ENCODE data around the gene NCDN. TPM values are rescaled to one million over a fixed set of nuclear protein-coding genes. Genes with fewer than 3 reads are reported as not detected.

Gene NCDN
- total and polyA plus RNA-seq, 2 of the 8 experiments (the other 6 are each of a cell fraction or from before 2014, with no cell fraction given): 26.2 to 35.4 TPM

DNA sequence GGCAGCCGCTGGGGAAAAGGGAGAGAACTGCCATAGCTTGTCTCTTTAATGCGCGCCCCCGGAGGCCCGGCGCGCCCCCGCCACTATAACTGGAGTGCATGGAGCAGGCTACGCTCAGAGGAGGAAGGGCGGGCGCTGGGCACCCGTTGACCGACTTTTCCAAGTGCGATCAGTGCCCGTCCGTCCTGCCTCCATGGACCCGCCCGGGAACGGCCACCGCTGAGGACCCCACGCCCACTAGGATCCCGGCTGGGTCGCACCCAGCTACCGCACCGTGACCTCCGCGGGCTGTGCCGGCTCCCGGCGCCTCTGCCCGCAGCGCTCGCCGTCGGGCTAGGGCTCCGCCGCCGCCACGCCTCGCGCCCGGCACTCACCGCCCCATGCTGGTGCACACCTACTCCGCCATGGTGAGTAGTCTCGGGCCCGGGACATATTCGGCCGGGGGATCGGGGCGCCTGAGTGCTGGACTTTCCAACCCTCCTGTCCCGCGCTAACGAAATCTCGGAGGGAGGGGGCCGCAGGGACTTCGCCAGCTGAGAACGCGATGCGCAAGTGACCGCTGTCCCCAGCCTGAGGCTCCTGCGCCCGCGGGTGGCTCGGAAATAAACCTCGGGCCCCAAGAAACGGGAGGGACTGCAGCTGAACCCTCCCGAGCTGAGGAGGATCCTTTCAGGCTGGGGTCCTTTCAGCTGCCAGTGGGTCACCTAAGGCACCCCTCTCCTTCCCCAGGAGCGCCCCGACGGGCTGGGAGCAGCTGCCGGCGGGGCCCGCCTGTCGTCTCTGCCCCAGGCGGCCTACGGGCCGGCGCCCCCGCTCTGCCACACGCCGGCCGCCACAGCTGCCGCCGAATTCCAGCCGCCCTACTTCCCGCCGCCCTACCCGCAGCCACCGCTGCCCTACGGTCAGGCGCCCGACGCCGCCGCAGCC lies 15.9 kb downstream of the NCDN start, which contains the start of gene TFAP2E (continued):
- TF ChIP-seq, protein P1, sequence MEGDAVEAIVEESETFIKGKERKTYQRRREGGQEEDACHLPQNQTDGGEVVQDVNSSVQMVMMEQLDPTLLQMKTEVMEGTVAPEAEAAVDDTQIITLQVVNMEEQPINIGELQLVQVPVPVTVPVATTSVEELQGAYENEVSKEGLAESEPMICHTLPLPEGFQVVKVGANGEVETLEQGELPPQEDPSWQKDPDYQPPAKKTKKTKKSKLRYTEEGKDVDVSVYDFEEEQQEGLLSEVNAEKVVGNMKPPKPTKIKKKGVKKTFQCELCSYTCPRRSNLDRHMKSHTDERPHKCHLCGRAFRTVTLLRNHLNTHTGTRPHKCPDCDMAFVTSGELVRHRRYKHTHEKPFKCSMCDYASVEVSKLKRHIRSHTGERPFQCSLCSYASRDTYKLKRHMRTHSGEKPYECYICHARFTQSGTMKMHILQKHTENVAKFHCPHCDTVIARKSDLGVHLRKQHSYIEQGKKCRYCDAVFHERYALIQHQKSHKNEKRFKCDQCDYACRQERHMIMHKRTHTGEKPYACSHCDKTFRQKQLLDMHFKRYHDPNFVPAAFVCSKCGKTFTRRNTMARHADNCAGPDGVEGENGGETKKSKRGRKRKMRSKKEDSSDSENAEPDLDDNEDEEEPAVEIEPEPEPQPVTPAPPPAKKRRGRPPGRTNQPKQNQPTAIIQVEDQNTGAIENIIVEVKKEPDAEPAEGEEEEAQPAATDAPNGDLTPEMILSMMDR (IDR thresholded peaks at IDR 0.05; ENCODE audit: control extremely low read depth in 1 of 3, insufficient read depth in 1 of 3, low read depth in 1 of 3, low read length in 3 of 3): no peak
- peak; percentile 95 for TF ChIP-seq RNF2 (IDR thresholded peaks at IDR 0.05; ENCODE audit: borderline replicate concordance, low read depth, low read length, missing control alignments, poor library complexity, severe bottlenecking)
- TF ChIP-seq CBX5 (IDR thresholded peaks at IDR 0.05; ENCODE audit: low read depth, low read length): no peak
- no peak for TF ChIP-seq EGR1 (IDR thresholded peaks at IDR 0.05; ENCODE audit: borderline replicate concordance, low read depth, low read length)
- TF ChIP-seq HDAC6 (IDR thresholded peaks at IDR 0.05; ENCODE audit: low read depth, low read length): no peak
- no peak for TF ChIP-seq BACH1 (IDR thresholded peaks at IDR 0.05; ENCODE audit: low read length)
- TF ChIP-seq CREB1 (IDR thresholded peaks at IDR 0.05): no peak
- no peak for TF ChIP-seq CHD2 (IDR thresholded peaks at IDR 0.05; ENCODE audit: low read length)
- TF ChIP-seq SAP30 (IDR thresholded peaks at IDR 0.05; ENCODE audit: insufficient read depth, insufficient replicate concordance, low read length): no peak
- no peak for TF ChIP-seq KDM1A (IDR thresholded peaks at IDR 0.05; ENCODE audit: borderline replicate concordance, low read length)
- TF ChIP-seq TAF7 (optimal IDR thresholded peaks at IDR 0.05; ENCODE audit: borderline replicate concordance, low read depth, low read length): no peak
- TF ChIP-seq MAFK (IDR thresholded peaks at IDR 0.05; ENCODE audit: low read depth, low read length): no peak
- no peak for TF ChIP-seq SP4 (IDR thresholded peaks at IDR 0.05; ENCODE audit: low read length)
- TF ChIP-seq, protein P2, sequence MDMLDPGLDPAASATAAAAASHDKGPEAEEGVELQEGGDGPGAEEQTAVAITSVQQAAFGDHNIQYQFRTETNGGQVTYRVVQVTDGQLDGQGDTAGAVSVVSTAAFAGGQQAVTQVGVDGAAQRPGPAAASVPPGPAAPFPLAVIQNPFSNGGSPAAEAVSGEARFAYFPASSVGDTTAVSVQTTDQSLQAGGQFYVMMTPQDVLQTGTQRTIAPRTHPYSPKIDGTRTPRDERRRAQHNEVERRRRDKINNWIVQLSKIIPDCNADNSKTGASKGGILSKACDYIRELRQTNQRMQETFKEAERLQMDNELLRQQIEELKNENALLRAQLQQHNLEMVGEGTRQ (IDR thresholded peaks at IDR 0.05; ENCODE audit: low read length): no peak
- TF ChIP-seq, protein P3, sequence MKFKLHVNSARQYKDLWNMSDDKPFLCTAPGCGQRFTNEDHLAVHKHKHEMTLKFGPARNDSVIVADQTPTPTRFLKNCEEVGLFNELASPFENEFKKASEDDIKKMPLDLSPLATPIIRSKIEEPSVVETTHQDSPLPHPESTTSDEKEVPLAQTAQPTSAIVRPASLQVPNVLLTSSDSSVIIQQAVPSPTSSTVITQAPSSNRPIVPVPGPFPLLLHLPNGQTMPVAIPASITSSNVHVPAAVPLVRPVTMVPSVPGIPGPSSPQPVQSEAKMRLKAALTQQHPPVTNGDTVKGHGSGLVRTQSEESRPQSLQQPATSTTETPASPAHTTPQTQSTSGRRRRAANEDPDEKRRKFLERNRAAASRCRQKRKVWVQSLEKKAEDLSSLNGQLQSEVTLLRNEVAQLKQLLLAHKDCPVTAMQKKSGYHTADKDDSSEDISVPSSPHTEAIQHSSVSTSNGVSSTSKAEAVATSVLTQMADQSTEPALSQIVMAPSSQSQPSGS (IDR thresholded peaks at IDR 0.05; ENCODE audit: low read length): no peak
- TF ChIP-seq GTF2F1 (IDR thresholded peaks at IDR 0.05; ENCODE audit: borderline replicate concordance, low read depth, low read length): no peak
- no peak for TF ChIP-seq RFX5 (IDR thresholded peaks at IDR 0.05; ENCODE audit: borderline replicate concordance, low read depth, low read length)
- no peak for TF ChIP-seq CTBP2 (IDR thresholded peaks at IDR 0.05; ENCODE audit: borderline replicate concordance, insufficient read depth, insufficient read length, low read length)

Measured in H1 (cell line).